Activated naive CD4-positive, alpha-beta T cell treated with Interleukin-2 at 50 U/mL for 16 hours (primary cell): ENCODE results near the gene MMS19.

Experiments used
- DNase-seq: peaks from one replicate; pipeline ENCODE4 v3.0.0-alpha.2; 2020

MMS19 gene

GRCh38 chr10:97412891-97413304 lies 85.3 kb downstream of the MMS19 start:
- peak; percentile 75 for DNase-seq

- DNase-seq = no peak
Observed at GRCh38 chr10:97411406-97411805, 86.8 kb downstream of the MMS19 start.

- DNase-seq = no peak
Observed at GRCh38 chr10:97408496-97408992, 89.7 kb downstream of the MMS19 start.
